ENCODE results near the gene UPP2. TPM values are rescaled to one million over a fixed set of nuclear protein-coding genes. Genes with fewer than 3 reads are reported as not detected.

The UPP2 gene
- total RNA-seq, 4 donors from 2014 or later: 0.28 TPM; not detected in 3

DNA sequence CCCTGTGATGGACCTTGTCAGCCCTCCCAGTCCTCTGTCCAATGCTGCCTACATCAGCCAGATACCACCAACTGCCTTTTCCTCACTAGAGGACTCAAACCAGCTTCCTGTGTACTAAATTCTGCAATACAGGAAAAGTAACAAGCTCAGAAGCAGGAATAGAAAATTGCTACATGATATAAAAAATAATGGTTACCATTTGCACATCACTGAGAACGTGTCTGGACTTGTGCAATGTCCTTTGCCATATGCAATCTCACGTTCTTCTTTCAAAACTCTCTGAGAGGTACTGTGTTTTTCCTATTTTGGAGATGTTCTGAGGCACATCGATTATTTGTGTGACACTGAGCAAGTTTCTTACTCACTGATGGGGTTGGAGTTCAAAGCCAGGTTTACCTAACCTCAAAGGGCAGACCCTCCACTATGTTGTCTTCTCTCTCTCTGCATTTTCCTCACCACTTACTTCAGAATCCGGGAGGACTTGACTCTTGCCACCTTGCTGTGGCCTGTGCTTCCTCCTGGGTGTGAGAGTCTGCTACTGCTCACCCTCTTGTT is 12.1 kb downstream of the UPP2 start:
- Histone ChIP-seq H3K9me3 (no peaks in the 10 kb centered on the region), H3K27me3 (no peaks in the 10 kb centered on the region), H3K4me3 (no peak overlapping the region), H3K27ac (no peak overlapping the region), H3K36me3 (no peaks in the 10 kb centered on the region), H3K4me1 (no peaks in the 10 kb centered on the region)
- TF ChIP-seq POLR2A (IDR thresholded peaks at IDR 0.05): no peak
- TF ChIP-seq, protein P1, sequence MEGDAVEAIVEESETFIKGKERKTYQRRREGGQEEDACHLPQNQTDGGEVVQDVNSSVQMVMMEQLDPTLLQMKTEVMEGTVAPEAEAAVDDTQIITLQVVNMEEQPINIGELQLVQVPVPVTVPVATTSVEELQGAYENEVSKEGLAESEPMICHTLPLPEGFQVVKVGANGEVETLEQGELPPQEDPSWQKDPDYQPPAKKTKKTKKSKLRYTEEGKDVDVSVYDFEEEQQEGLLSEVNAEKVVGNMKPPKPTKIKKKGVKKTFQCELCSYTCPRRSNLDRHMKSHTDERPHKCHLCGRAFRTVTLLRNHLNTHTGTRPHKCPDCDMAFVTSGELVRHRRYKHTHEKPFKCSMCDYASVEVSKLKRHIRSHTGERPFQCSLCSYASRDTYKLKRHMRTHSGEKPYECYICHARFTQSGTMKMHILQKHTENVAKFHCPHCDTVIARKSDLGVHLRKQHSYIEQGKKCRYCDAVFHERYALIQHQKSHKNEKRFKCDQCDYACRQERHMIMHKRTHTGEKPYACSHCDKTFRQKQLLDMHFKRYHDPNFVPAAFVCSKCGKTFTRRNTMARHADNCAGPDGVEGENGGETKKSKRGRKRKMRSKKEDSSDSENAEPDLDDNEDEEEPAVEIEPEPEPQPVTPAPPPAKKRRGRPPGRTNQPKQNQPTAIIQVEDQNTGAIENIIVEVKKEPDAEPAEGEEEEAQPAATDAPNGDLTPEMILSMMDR (IDR thresholded peaks at IDR 0.05): no peak
- intact Hi-C loops (cut with DNase I; ENCODE audit: low total_unique reads): no loop called here
- DNase-seq: no peak

DNA sequence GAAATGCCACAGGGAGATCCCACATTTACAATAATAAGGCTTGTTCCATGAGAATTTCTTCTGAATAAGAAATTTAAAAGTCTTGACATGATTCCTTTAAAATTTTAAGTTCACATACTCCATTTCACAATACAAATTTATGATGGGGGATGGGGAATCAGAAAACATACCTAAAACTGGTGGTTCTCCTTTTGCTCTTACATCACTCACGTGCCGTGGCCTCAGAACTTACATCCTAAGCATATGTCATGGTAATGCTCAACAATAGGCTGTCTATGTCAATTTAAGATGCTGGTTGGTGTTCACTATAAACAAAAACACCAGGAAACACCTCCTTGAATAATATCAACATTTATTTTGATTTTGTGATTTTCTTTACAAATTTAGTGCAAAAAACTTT is 12.8 kb downstream of the UPP2 start:
- no peak for DNase-seq
- TF ChIP-seq POLR2A (IDR thresholded peaks at IDR 0.05): no peak
- TF ChIP-seq, protein P1 (IDR thresholded peaks at IDR 0.05): no peak
- Histone ChIP-seq H3K27me3 (no peaks in the 10 kb centered on the region), H3K9me3 (no peaks in the 10 kb centered on the region), H3K27ac (no peak overlapping the region), H3K4me1 (no peaks in the 10 kb centered on the region), H3K4me3 (no peak overlapping the region), H3K36me3 (no peaks in the 10 kb centered on the region)
- intact Hi-C loops (cut with DNase I; ENCODE audit: low total_unique reads): no loop called here

DNA sequence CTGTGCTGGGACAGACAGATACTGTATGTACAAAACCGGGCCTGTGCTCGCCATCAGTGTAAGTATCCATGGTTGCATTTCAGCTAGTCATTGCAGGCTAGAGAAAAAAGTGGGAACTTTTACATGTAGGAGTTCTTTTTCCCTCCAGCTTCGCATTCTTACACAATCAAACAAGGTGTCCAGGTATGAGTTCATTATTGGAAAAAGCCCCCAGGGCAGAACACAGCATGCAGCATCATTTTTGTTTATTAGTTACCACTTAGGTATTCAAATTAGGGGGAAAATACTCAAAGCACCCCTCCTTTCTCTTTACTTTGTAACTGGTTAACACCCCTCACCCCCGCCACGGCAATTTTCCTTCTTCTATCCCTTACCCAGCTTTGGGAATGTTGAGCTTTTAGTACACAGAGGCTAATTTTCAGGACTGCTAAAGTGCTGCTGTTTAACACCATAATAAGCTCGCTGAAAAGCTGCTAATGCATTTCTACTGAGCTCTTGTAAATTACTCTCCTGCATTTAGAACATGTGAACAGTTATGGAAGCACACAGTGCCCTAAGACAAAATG is 13.6 kb downstream of the UPP2 start:
- no peak overlapping the region for H3K4me3 ChIP-seq
- no peak for DNase-seq
- TF ChIP-seq, protein P1 (IDR thresholded peaks at IDR 0.05): no peak
- no peak for TF ChIP-seq POLR2A (IDR thresholded peaks at IDR 0.05)
- H3K36me3 ChIP-seq: no peaks in the 10 kb centered on the region
- no peaks in the 10 kb centered on the region for H3K27me3 ChIP-seq
- no peak overlapping the region for H3K27ac ChIP-seq
- no peaks in the 10 kb centered on the region for H3K4me1 ChIP-seq
- H3K9me3 ChIP-seq: no peaks in the 10 kb centered on the region
- intact Hi-C loops (cut with DNase I; ENCODE audit: low total_unique reads): no loop called here

DNA sequence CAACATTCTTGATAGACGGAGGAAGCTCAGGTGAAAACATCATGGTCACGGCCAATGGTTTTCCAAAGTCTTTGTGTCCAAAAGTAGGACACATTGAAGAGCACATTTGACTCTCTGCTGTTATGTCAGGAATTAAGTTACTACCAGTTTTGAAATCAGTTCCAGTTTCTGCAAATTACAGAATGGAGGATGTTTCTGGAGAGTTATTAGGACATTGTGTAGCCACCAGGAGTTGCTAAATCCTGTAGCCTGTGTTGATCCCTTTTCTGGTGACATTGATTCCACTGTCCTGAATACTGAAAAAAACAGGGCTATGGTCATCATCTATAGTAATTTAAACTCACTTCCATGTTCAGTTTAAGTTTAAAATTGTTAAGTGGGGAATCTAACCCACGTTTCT is 15.3 kb downstream of the UPP2 start:
- Histone ChIP-seq H3K27me3 (no peaks in the 10 kb centered on the region), H3K4me3 (no peak overlapping the region), H3K27ac (no peak overlapping the region), H3K9me3 (no peaks in the 10 kb centered on the region), H3K36me3 (no peaks in the 10 kb centered on the region), H3K4me1 (no peaks in the 10 kb centered on the region)
- TF ChIP-seq POLR2A (IDR thresholded peaks at IDR 0.05): no peak
- TF ChIP-seq, protein P1 (IDR thresholded peaks at IDR 0.05): no peak
- no peak for DNase-seq
- intact Hi-C loops (cut with DNase I; ENCODE audit: low total_unique reads): no loop called here

DNA sequence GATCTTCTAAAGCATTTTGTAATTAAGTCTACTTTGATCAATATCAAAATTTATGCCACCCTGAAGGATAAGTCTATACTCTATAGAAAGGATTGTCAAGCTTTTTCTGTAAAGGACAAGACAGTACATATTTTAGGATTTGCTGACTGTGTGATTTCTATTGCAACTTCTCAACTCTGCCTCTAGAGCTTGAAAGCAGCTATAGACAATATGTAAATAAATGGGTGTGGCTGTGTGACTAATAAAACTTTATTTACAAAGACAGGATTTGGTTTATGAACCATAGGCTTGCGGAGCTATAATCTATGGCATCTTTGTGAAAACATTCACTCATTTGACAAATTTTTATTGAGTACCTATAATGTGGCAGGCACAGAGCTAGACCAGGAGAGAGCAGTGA is 18.4 kb downstream of the UPP2 start:
- Histone ChIP-seq H3K4me1 (no peaks in the 10 kb centered on the region), H3K9me3 (no peaks in the 10 kb centered on the region), H3K36me3 (no peaks in the 10 kb centered on the region), H3K27ac (no peak overlapping the region), H3K27me3 (no peaks in the 10 kb centered on the region), H3K4me3 (no peak overlapping the region)
- intact Hi-C loops (cut with DNase I; ENCODE audit: low total_unique reads): no loop called here
- no peak for TF ChIP-seq POLR2A (IDR thresholded peaks at IDR 0.05)
- TF ChIP-seq, protein P1 (IDR thresholded peaks at IDR 0.05): no peak
- no peak for DNase-seq

All from uterus (tissue), 4 donors.